Neuron (in vitro differentiated cells): ENCODE measurements around the gene CAMTA1.

Source experiments
- H2AFZ ChIP-seq: one replicate; pipeline ENCODE4 v1.6.1; 2013; ENCODE audit warnings: low read depth, mild to moderate bottlenecking, inconsistent platforms, low read length, moderate library complexity
- H3K27me3 ChIP-seq: one replicate; pipeline ENCODE4 v1.6.1; 2013; ENCODE audit warnings: low read length; ENCODE audit not compliant: insufficient read depth
- H3K36me3 ChIP-seq: one replicate; pipeline ENCODE4 v1.6.1; 2013; ENCODE audit warnings: low read length; ENCODE audit not compliant: insufficient read depth
- H3K4me1 ChIP-seq: one replicate; pipeline ENCODE4 v1.6.1; 2013; ENCODE audit warnings: low read length; ENCODE audit not compliant: insufficient read depth
- H3K4me3 ChIP-seq: 2 replicates; pipeline ENCODE4 v1.5.1; 2013; ENCODE audit warnings: mild to moderate bottlenecking, low read length, moderate library complexity
- H3K9me3 ChIP-seq: one replicate; pipeline ENCODE4 v1.6.1; 2013; ENCODE audit warnings: low read length

CAMTA1 gene

DNA sequence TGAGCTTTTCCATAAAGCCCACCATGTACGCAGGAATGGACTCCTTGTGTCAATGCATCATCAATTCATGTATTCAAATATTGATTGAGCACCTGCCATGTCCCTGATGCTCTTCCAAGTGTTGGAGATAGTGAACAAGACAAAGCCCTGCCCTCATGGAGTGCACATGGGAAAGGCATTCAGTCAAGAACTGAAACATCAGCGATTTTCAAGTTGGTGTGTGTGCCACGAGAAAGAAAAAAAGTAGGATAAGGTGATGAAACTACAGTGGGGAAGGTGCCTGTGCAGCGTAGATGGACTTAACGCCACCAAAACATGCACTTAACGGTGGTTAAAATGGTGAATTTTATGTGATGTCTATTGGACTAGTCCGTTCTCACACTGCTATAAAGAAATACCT is 553.2 kb downstream of the CAMTA1 start:
- no peaks in the 10 kb centered on the region for H3K36me3 ChIP-seq
- no peaks in the 10 kb centered on the region for H3K9me3 ChIP-seq
- no peak overlapping the region for H3K4me3 ChIP-seq
- no peaks in the 10 kb centered on the region for H3K27me3 ChIP-seq
- no peak overlapping the region for H2AFZ ChIP-seq
- H3K4me1 ChIP-seq: no peaks in the 10 kb centered on the region

DNA sequence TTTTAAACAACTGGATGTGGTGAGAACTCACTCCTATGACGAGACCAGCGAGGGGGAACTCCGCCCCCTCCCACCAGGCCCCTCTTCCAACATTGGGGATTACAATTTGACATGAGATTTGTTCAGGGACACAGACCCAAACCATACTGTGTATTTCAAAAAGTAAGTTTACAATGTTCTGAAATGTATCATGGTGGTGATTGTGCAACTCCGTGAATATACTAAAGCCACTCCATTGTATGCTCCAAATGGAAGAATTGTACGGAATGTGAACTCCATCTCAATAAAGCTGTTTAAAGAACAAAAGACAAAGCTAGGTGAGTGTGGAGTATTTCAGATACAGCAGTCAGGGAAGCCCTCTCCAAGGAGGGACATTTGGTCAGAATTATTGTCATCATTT is 553.8 kb downstream of the CAMTA1 start:
- H3K27me3 ChIP-seq: no peaks in the 10 kb centered on the region
- H3K9me3 ChIP-seq: no peaks in the 10 kb centered on the region

DNA sequence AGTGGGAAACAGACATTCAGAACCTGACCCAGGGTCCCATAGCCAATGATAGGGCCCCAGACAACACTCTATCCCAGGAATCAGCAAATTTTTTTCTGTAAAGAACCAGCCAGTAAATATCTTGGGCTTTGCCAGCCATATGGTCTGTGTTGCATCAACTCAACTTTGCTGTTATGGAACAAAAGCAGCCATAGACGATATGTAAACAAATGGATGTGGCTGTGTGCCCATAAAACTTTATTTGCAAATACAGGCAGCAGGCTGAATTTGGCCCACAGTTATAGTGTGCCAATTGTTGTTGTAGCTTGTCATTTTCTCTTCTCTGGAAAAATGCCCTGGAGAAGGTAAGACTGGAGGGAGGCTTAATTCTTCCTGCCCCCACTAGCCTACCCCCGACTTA is 554.7 kb downstream of the CAMTA1 start:
- H2AFZ ChIP-seq: no peak overlapping the region
- no peaks in the 10 kb centered on the region for H3K27me3 ChIP-seq

More for the DNA sequence above, 553.8 kb downstream of the CAMTA1 start:
- no peak overlapping the region for H2AFZ ChIP-seq
- H3K36me3 ChIP-seq: no peaks in the 10 kb centered on the region
- H3K4me3 ChIP-seq: no peak overlapping the region
- H3K4me1 ChIP-seq: no peaks in the 10 kb centered on the region

DNA sequence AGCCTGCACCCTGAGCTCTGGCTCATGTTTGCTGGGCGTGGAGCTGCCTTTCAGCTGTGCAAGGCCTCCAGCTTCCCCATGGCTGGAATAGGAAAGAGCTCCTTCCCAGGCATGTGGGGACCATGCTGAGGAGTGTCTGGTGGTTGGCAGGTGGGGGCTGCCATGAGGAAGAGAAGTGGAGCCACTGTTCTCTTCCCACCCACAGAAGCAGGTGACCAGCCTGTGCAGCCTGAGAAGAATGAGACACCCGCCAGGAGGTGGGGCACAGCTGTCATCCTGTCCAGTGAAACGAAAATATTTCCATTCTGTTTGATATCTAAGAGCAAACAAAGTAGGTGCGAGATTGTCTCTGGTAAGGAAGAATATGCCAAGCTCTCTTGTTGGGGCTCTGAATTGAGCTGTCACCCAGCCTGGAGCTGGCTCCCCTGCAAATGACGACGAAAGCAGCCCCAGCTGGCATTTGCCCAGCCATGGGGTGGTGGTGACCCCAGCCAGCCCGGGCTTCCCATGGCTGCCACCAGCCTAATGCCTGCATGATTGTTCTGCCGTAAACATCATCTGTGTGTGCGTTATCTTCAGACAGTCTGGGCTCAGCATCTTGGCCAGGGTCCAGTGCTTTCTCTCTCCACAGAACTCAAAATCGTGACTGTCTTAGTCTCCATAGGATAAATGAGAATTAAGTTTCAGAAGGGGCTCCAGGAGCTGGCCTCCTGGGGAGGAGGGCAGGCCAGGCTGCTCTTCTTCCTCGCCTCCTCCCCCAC is 556.1 kb downstream of the CAMTA1 start:
- Histone ChIP-seq H3K36me3 (no peaks in the 10 kb centered on the region), H3K4me1 (no peaks in the 10 kb centered on the region), H2AFZ (no peak overlapping the region), H3K4me3 (no peak overlapping the region), H3K27me3 (no peaks in the 10 kb centered on the region), H3K9me3 (no peaks in the 10 kb centered on the region)

More for the DNA sequence above, 554.7 kb downstream of the CAMTA1 start:
- Histone ChIP-seq H3K4me1 (no peaks in the 10 kb centered on the region), H3K4me3 (no peak overlapping the region), H3K9me3 (no peaks in the 10 kb centered on the region), H3K36me3 (no peaks in the 10 kb centered on the region)

DNA sequence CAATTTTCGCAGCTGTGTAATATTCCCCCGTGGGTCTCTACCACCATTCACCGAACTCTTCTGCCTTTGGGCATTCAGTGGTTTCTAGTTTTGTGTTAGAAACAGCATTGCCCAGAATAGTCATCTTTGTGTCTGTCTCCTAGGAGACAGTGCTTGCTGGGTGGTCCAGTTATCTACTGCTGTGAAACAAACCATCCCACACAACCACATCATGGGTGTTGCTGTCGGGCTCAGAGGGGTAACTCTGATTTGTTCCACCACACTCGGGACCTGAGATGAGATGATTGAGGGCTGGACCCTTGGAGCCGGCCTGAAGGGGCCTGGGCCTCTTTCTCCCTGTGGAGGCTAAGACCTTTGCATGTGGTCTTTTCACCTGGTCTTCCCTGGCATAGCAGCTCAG is 558.6 kb downstream of the CAMTA1 start:
- Histone ChIP-seq H3K9me3 (no peaks in the 10 kb centered on the region), H2AFZ (no peak overlapping the region), H3K27me3 (peaks cover under 1% of the 10 kb centered on the region), H3K36me3 (no peaks in the 10 kb centered on the region), H3K4me3 (no peak overlapping the region), H3K4me1 (no peaks in the 10 kb centered on the region)

DNA sequence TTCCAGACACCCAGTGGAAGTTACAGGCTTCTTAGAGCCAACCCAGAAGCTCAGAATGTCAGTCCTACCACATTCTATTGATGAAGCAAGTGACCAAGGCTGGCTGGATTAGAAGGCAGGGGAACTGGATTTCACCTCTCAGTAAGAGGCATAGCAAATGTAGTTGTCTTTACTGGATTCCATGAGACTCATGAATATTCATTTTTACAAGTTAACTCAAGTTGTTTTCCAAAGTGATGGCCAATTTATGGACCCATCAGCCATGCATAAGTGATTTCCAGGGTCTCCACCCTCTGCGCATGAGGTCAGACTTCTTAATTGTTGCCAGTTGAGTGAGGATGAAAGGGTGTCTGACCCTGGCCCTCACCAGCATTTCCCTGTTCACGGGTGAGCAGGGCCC is 559.0 kb downstream of the CAMTA1 start:
- no peaks in the 10 kb centered on the region for H3K36me3 ChIP-seq
- peaks cover 2% of the 10 kb centered on the region for H3K27me3 ChIP-seq
- no peak overlapping the region for H3K4me3 ChIP-seq
- H2AFZ ChIP-seq: no peak overlapping the region
- no peaks in the 10 kb centered on the region for H3K9me3 ChIP-seq
- no peaks in the 10 kb centered on the region for H3K4me1 ChIP-seq

DNA sequence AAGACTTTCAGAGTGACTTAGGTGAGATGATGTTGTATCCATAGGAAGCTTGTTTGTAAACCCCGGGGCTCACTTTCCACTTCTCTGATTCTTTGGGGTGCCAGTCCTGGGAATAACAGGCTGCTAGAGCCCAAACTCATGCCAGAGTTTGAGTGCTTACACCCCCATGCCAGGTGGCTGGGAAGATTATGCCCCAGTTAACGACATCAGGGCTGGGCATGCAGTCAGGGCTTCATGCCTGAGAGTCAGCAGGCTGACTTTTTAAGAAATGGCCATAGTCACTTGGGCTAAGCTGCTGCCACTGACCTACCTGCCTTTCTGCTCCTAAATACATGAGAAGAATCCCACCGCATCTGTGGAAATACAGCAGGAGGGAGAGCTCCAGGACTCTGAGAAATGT is 560.3 kb downstream of the CAMTA1 start:
- Histone ChIP-seq H3K36me3 (no peaks in the 10 kb centered on the region), H2AFZ (no peak overlapping the region), H3K9me3 (no peaks in the 10 kb centered on the region), H3K4me3 (no peak overlapping the region), H3K27me3 (peaks cover 2% of the 10 kb centered on the region), H3K4me1 (no peaks in the 10 kb centered on the region)

DNA sequence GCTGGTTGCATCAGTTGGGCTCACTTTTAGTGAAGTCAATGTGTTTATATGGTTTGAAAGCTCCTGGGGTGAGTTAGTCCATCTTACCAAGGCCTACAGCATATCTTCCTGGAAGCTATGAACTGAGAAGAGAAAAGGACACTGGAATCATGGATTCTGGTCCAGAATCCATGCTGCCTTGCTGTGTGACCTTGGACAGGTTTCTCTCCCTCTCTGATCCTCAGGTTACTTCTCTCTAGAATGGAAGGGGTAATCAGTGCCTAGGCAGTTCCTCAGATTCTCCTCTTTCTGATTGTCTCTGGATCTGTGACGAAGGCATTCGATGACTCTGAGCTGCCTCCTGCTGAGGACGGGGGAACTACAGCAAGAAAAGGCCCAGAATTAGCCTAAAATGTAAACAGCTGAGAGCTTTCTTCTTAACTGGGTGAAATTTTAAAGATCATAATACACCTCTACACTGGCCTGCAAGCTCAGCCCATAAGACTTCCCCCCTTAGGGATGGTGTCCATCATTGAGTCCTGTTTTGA is 560.9 kb downstream of the CAMTA1 start:
- Histone ChIP-seq H3K4me3 (no peak overlapping the region), H3K36me3 (no peaks in the 10 kb centered on the region), H3K4me1 (no peaks in the 10 kb centered on the region), H2AFZ (no peak overlapping the region), H3K27me3 (peaks cover 9% of the 10 kb centered on the region), H3K9me3 (no peaks in the 10 kb centered on the region)

DNA sequence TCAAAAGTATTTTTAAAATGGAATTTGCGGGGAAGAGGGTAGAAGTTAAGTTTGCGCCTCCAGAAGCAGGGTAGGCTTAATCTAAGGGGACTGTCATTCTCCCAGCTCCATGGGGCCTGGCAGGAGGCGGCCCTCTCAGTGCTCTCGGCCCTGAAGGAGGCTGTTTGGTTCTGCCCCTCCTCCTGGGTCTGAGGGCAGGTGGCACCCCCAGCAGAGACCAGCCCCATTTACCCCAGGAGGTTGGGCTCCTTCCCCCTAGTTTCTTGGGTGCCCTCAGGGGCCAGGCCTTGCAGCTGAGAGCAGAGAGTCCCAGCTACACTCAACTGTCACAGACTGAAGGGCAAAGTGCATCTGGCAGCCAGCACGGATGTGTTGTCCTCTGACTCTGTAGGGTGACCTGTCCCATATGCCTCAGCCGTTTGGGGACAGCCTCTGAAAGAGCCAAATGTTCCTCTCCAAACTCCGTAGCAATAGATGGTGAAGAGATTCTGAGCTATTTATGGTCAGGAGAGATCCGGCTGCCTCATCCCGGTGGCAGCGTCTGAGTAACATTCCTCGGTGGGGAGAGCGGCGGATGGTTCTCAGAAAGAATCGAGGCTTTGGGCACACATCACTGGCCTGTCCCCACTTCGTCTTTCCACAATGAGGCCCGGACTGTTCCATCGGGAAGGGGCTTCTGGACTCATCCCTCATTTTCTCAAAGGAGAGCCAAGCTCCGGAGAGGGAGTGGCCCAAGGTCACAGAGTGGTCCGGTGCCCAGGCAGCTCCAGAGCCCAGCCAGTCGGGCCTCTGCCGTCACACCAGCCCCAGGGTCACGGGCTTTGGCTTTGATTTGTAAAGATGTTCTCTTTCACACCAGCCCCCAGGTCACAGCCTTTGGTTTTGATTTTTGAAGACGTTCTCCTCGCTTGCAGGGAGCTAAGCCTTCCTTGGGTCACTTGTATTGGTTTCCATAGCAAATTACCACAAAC is 561.6 kb downstream of the CAMTA1 start:
- Histone ChIP-seq H3K9me3 (no peaks in the 10 kb centered on the region), H3K4me1 (no peaks in the 10 kb centered on the region), H3K36me3 (no peaks in the 10 kb centered on the region), H3K4me3 (no peak overlapping the region), H3K27me3 (peaks cover 15% of the 10 kb centered on the region), H2AFZ (no peak overlapping the region)

DNA sequence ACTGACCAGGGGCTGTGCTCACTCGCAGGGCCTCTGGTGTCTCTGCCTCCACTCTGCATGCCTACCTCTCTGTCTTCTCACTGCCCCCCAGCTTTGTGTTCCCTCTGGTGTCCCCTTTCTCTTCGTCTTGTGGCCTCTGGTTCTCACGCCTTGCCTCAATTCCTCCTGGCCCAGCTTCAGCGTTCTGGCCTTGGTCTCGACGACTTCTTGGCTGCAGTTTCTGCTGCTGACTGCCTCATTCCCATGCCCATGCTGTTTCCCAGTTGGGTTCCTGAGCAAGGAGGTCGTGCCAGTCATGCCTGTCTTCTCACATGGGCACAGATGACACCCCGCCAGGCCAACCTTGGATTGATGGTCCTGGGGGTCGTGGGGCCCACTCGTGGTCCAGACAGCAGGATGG is 562.8 kb downstream of the CAMTA1 start:
- Histone ChIP-seq H3K36me3 (no peaks in the 10 kb centered on the region), H2AFZ (no peak overlapping the region), H3K27me3 (peaks cover 15% of the 10 kb centered on the region), H3K4me1 (no peaks in the 10 kb centered on the region), H3K4me3 (no peak overlapping the region), H3K9me3 (no peaks in the 10 kb centered on the region)

DNA sequence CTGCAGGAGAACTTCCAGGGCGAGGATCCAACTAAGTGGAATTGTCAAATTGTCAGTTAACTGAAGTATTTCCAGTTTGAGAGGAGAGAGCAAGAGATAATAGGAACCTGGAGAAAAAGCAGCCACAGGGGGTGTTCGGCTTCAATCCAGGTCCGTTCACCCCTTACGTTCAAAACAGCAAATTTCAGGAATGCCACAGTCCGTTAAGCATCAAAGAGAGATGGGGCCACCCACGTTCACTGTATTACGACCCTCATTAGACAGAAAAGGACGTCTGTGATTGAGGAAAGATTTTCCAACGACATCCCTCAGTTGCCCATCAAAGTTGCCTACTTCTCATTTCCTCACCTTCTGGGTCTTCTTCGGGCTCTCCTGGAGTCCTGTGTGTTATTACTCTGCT is 563.3 kb downstream of the CAMTA1 start:
- peaks cover 15% of the 10 kb centered on the region for H3K27me3 ChIP-seq
- no peaks in the 10 kb centered on the region for H3K36me3 ChIP-seq
- H3K9me3 ChIP-seq: no peaks in the 10 kb centered on the region
- no peak overlapping the region for H2AFZ ChIP-seq
- no peaks in the 10 kb centered on the region for H3K4me1 ChIP-seq
- no peak overlapping the region for H3K4me3 ChIP-seq

DNA sequence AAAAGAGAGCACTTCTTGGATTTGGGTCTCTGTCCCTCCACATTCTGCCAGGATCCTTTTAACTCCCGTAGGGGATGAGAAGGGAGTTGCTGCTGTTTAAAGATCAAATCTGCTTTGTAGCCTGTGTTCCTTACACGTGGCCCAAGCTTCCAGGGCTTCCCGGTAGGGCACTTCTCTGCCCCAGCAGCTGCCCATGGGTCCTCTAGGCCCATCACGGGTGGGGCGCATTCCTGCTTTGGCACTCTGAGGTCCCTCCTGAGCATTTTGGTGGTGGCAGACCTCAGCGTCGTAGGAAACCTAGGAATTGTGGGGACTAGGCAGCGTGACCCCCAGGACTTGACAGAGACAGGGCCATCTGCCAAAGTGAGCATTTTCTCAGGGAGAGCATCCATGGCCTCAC is 565.5 kb downstream of the CAMTA1 start:
- Histone ChIP-seq H3K4me3 (no peak overlapping the region), H3K36me3 (no peaks in the 10 kb centered on the region), H2AFZ (no peak overlapping the region), H3K27me3 (peaks cover 15% of the 10 kb centered on the region), H3K4me1 (no peaks in the 10 kb centered on the region), H3K9me3 (no peaks in the 10 kb centered on the region)

DNA sequence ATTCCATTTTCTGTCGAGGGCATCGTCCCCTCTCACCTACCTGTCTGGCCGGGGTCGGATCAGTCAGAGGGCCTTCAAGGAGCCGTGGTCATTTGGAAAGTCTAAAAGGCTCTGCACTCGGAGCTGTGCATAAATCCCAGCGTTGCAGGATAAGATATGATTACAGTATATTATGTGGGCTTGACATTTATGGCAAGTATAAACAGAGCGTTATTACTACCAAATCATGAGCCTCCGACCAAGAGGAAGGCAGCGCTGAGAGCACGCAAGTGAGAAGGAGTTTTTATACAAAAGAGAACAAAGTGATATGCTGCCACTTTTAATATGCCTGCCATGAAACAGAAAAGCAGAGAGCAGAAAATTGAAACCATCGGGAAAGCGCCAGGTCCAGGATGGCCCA is 566.4 kb downstream of the CAMTA1 start:
- H3K4me1 ChIP-seq: no peaks in the 10 kb centered on the region
- peaks cover 15% of the 10 kb centered on the region for H3K27me3 ChIP-seq
- no peak overlapping the region for H2AFZ ChIP-seq
- H3K9me3 ChIP-seq: no peaks in the 10 kb centered on the region
- H3K4me3 ChIP-seq: no peak overlapping the region
- H3K36me3 ChIP-seq: no peaks in the 10 kb centered on the region
